COLO668 (cell line): ENCODE measurements around the gene FIP1L1.
"Not testable (repeated sequence)": the region's sequence is repeated elsewhere in the genome, so short reads cannot be mapped to it uniquely, and the experiment has no call there.

Experiments
- DNase-seq: peaks from one replicate; lab custom pipeline; 2025; ENCODE audit not compliant: unreplicated experiment; lab: John Stamatoyannopoulos, UW

The FIP1L1 gene

DNA sequence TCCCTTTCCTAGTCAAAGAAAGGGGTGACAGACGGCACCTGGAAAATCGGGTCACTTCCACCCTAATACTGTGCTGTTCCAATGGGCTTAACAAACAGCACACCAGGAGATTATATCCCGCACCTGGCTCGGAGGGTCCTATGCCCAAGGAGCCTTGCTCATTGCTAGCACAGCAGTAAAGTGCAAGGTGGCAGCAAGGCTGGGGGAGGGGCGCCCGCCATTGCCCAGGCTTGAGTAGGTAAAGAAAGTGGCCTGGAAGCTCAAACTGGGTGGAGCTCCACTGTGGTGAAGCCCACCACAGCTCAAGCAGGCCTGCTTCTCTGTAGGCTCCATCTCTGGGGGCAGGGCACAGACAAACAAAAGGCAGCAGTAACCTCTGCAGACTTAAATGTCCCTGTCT lies 89.1 kb downstream of the FIP1L1 start:
- DNase-seq, result not testable (repeated sequence)

- no peak for DNase-seq
These were observed 99.0 kb downstream of the FIP1L1 start for GRCh38 chr4:53476232-53477037.

- no peak for DNase-seq
These were observed 99.7 kb downstream of the FIP1L1 start for GRCh38 chr4:53477038-53477565.

- no peak for DNase-seq
These were observed 100.2 kb downstream of the FIP1L1 start for GRCh38 chr4:53477636-53478035.

DNA sequence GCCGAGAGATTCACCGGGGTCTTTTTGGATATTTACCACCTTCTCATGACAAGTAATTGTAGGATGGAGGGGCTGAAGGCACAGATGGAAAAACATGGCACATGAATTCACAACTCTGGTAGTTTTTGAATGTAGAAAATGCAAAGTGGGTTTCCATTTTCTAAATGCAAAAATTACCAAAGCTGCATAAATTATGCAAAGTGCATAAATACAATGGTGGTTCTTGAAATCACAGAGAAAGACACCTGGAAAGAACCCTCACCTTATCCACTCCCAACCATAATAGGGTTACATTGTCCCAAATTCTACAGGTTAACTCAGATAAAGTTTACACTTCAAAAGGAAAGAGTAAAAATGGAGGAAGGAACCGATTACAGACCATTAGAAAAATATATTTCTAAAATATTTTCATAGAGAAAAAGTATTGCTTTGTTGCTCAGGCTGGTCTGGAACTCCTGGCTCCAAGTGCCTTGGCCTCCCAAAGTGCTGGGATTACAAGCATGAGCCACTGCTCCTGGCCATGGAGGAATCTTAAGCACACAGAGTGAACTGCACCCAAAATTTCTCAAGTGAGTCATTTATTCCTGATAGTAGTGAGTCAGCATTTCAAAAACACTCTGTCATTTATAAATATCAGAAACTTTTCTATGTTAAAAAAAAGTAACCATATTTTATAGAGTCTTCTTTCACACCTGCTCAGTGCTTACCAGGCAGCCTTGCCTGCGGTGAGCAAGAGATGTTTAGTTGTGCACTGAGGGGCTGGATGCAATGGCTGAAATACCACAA lies 101.4 kb downstream of the FIP1L1 start:
- no peak for DNase-seq

DNA sequence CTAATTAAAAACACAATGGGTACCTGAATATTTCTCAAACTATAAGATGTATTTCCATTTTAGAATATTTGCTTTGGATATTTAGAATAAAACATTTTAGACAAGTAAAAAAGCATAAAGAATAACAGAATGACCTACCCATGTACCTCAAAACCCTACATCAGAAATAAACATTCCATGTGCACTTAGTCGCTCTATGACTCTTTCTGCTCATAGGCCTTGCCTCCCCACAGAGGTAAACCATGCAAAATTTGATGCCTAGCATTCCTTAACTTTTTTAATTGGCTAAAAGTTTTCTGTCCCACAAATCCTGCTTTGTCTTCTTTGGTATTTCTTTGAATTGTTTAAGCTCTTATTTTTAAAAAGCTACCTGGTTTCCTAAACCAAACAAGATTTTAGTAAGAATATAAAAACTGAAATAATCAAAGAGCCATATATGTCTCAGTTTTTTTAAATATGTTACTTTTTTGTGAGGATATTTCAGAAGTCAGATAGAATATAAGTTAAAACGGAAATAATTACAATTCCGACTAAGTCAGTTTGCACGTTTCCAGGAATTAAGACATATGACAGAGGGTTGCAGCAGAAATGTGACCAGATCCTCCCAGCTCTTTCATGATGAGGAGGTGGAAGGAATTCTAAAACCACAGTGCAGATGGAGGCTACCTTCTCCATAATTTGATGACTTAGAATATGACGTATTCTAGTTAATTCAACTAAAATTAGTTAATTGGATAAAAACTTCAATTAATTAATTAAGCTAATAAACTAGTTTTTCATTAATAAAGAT lies 102.5 kb downstream of the FIP1L1 start:
- no peak for DNase-seq

DNA sequence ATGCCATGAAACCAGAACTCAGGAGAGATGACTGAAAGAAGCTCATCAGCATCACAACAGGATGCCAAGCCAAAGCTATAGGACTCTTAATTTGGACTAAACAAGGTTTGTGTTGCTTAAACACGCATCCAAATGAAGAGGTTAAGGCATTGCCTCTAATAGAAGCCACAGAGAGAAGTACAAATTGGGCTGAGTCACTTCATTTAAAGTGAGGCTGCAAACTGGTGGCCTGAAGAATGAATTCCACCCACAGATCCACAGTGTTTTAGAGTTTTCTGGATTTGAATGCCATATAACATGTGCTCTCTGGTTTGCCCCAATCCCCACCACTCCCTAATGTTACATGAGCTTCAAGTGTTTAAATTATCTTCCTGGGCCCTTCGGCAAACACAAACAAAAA lies 103.5 kb downstream of the FIP1L1 start:
- no peak for DNase-seq

GRCh38 chr4:53481586-53481985 lies 104.1 kb downstream of the FIP1L1 start:
- DNase-seq, result no peak

- DNase-seq, result no peak
These were observed 105.8 kb downstream of the FIP1L1 start for GRCh38 chr4:53483250-53483649.

GRCh38 chr4:53484911-53485657 lies 107.6 kb downstream of the FIP1L1 start:
- DNase-seq, result no peak

DNA sequence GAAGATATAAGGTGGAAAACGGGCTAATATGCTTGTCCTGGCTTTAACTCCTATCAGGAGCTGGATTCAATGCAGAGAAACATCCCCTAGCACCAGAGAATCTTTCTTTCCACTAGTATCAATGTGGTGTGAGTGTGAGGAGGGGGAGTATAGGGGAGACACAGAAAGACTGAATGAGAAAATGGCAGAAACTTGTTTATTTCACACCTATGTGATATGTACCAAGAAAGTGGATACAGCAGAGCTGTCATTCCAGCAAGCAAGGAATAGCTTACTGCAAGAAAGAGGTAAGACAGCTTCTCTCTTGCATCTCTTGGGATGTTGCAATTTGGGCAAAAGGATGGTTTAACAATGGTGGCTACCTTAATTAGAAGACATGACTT lies 108.2 kb downstream of the FIP1L1 start:
- no peak for DNase-seq

GRCh38 chr4:53487766-53488165 lies 110.3 kb downstream of the FIP1L1 start:
- DNase-seq, result no peak

DNA sequence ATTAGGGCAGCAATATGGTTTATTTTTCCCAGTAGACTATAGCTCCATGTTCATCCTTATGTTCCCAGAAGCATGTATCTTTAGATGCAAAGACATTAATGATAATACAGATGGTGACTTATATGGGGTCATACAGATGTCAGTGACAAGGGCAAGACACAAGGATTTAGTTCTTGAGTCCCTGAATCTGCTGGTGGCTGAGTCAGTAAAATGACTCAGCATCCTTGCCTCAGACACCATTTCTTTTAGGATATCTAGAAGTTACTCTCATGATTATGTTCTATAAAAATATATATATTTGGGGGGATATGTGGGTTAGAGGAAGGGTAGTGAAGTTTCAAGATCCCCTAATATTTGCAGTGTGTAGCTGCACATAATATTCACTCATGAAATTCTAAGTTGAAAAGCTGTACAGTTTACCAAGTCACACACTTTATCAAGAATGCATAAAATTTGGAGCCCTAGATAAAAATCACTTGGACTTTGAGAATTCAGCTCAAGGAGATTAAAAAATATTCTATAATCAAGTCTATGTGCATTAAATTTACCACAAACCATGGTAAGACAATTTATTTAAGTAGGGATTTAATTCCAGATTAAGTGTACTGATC lies 111.9 kb downstream of the FIP1L1 start:
- no peak for DNase-seq

GRCh38 chr4:53490161-53490956 lies 112.9 kb downstream of the FIP1L1 start:
- no peak for DNase-seq

GRCh38 chr4:53490965-53491622 lies 113.7 kb downstream of the FIP1L1 start:
- peak; percentile 29 for DNase-seq

DNA sequence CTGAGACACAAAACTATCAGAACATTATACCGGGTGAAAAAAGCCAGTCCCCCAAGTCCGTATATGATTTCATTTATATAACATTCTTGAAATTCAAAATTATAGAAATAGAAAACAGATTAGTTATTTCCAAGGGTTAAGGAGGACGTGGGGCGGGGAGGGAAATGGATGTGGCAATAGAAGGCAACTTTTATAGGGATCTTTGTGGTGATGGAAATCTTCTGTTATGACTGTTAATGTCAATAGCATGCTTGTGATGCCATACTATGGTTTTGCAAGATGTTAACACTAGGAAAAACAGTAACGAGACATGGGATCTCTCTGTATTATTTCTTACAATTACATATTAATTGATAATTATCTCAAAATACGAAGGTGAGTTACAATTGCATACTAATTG lies 117.4 kb downstream of the FIP1L1 start:
- no peak for DNase-seq

DNA sequence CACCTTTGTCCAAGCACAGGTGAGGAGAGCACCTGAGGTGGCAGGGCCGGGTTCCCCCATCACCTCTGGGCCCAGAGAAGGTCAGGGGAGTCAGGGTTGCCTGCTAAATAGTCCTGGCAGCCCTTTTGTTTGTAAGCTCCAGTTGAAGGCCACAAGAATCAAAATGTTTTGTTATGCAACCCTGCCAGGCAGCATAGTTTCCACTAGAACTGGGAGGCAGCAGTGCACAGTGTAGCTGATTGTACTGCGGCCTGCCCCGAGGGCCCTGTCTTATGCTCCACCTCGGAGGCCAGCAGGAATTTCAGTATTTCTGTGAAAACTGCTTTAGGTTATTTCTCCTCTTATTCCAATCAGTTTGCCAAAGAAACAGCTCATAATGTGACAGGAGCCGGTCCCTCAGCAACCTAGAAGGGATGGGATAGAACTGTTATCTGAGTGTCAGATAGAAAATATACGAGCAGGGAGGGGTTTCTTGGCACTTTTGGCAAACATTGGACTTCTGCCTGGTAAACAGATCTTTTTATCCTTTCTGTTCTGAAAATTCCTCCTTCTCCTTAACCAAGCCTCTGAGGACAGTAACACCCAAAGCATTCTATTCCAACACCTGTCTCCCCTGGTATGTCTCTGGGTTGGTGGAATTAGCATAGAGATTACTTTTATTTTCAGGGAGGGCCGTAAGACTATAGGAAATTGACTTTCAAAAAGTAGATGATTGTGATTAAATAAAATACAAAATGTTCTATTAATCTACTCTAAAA lies 120.2 kb downstream of the FIP1L1 start:
- no peak for DNase-seq

DNA sequence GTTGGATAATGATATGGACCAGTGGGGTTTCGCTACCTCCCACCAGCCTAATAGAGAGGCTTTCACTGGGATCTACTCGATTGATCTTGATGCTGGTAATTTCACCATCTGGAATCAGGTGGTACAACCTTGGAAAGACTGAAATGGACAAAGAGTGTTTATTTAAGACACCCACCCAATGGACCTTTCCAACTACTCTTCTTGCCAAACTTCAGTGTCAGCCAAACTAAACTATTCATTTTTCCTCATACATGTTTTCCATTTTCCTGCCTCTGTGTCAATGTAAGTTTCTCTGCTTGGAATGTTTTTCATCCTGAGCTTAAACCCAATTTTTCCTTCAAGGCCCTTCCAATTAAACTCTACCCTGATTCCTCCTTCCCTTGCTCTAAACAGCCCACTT lies 121.3 kb downstream of the FIP1L1 start:
- no peak for DNase-seq
